ENCODE measurements around the gene IQUB.

Gene IQUB

GRCh38 chr7:123431075-123431614 lies 103.2 kb downstream of the IQUB start:
- in situ Hi-C loops (cut with HindIII; ENCODE audit: low sequenced_read_pairs), result no loop called here
- no peak overlapping the region for H3K4me3 ChIP-seq (ENCODE audit: low read depth, low read length)
- no peak for DNase-seq (ENCODE audit: low read depth)
- no peak for TF ChIP-seq CTCF (IDR thresholded peaks at IDR 0.05; ENCODE audit: low read depth, low read length, missing control alignments)

GRCh38 chr7:123425246-123425645 lies 109.1 kb downstream of the IQUB start:
- H3K4me3 ChIP-seq (ENCODE audit: low read depth, low read length), result no peak overlapping the region
- DNase-seq (ENCODE audit: low read depth), result no peak
- in situ Hi-C loops (cut with HindIII; ENCODE audit: low sequenced_read_pairs), result no loop called here
- no peak for TF ChIP-seq CTCF (IDR thresholded peaks at IDR 0.05; ENCODE audit: low read depth, low read length, missing control alignments)

GRCh38 chr7:123424463-123424862 lies 109.9 kb downstream of the IQUB start:
- no peak for DNase-seq (ENCODE audit: low read depth)
- in situ Hi-C loops (cut with HindIII; ENCODE audit: low sequenced_read_pairs), result no loop called here
- no peak overlapping the region for H3K4me3 ChIP-seq (ENCODE audit: low read depth, low read length)
- TF ChIP-seq CTCF (IDR thresholded peaks at IDR 0.05; ENCODE audit: low read depth, low read length, missing control alignments), result no peak

GRCh38 chr7:123423622-123424021 lies 110.8 kb downstream of the IQUB start:
- H3K4me3 ChIP-seq (ENCODE audit: low read depth, low read length), result no peak overlapping the region
- DNase-seq (ENCODE audit: low read depth), result no peak
- in situ Hi-C loops (cut with HindIII; ENCODE audit: low sequenced_read_pairs), result no loop called here
- no peak for TF ChIP-seq CTCF (IDR thresholded peaks at IDR 0.05; ENCODE audit: low read depth, low read length, missing control alignments)

GRCh38 chr7:123417580-123417979 lies 116.8 kb downstream of the IQUB start:
- no peak for TF ChIP-seq CTCF (IDR thresholded peaks at IDR 0.05; ENCODE audit: low read depth, low read length, missing control alignments)
- no peak overlapping the region for H3K4me3 ChIP-seq (ENCODE audit: low read depth, low read length)
- in situ Hi-C loops (cut with HindIII; ENCODE audit: low sequenced_read_pairs), result no loop called here
- no peak for DNase-seq (ENCODE audit: low read depth)

GRCh38 chr7:123415625-123416024 lies 118.8 kb downstream of the IQUB start:
- H3K4me3 ChIP-seq (ENCODE audit: low read depth, low read length), result no peak overlapping the region
- DNase-seq (ENCODE audit: low read depth), result no peak
- TF ChIP-seq CTCF (IDR thresholded peaks at IDR 0.05; ENCODE audit: low read depth, low read length, missing control alignments), result no peak
- in situ Hi-C loops (cut with HindIII; ENCODE audit: low sequenced_read_pairs), result no loop called here

All from astrocyte of the cerebellum (primary cell).